H1 (cell line): ENCODE results near the gene CASP5. TPM values are rescaled to one million over a fixed set of nuclear protein-coding genes. Genes with fewer than 3 reads are reported as not detected.

Source experiments
- CTCF ChIA-PET: fragments of 300-600 bp; sonication (Branson Sonifier 250); formaldehyde crosslinking; loops from one replicate; lab custom pipeline; 2021; ENCODE audit not compliant: partially characterized antibody; lab: Charles Lee
- POLR2A ChIA-PET: fragments of 300-600 bp; sonication (Branson Sonifier 250); formaldehyde crosslinking; loops from one replicate; lab custom pipeline; 2021; ENCODE audit warnings: inconsistent platforms; ENCODE audit not compliant: partially characterized antibody; lab: Charles Lee
- DNase-seq, 2 experiments: peaks; one replicate each; pipeline versions ENCODE4 v3.0.0 to v3.0.0-alpha.2; 2010 to 2022; ENCODE audit warnings: low spot score in 2 of 2, low read depth in 1 of 2, mixed read lengths in 1 of 2
- FAIRE-seq: peaks from 2 replicates; lab custom pipeline; 2011; peaks lifted over from hg19 to GRCh38; lab: Jason Lieb, UNC
- H2AFZ ChIP-seq: 2 replicates; pipeline ENCODE4 v1.8.1; 2012; ENCODE audit warnings: low read length, inconsistent platforms
- H2AK5ac ChIP-seq: 2 replicates; pipeline ENCODE4 v1.6.1; 2013; ENCODE audit warnings: low read depth, low read length
- H2BK120ac ChIP-seq: replicated peaks from 2 replicates; pipeline ENCODE3; 2013; ENCODE audit warnings: low read depth, low read length, inconsistent platforms
- H2BK12ac ChIP-seq: 2 replicates; pipeline ENCODE4 v1.6.1; 2013; ENCODE audit warnings: low read depth, low read length
- H2BK15ac ChIP-seq: 2 replicates; pipeline ENCODE4 v1.6.1; 2013; ENCODE audit warnings: low read length
- H2BK20ac ChIP-seq: 2 replicates; pipeline ENCODE4 v1.6.1; 2013; ENCODE audit warnings: low read length
- H2BK5ac ChIP-seq: 2 replicates; pipeline ENCODE4 v1.6.1; 2013; ENCODE audit warnings: low read depth, low read length
- H3K14ac ChIP-seq: 2 replicates; pipeline ENCODE4 v1.6.1; 2013; ENCODE audit warnings: inconsistent platforms; ENCODE audit not compliant: insufficient read length
- H3K18ac ChIP-seq: 2 replicates; pipeline ENCODE4 v1.6.1; 2013; ENCODE audit warnings: low read length; ENCODE audit errors: extremely low read depth
- H3K23ac ChIP-seq: 2 replicates; pipeline ENCODE4 v1.6.1; 2013; ENCODE audit warnings: inconsistent platforms; ENCODE audit not compliant: insufficient read length
- H3K23me2 ChIP-seq: 2 replicates; pipeline ENCODE4 v1.6.1; 2013; ENCODE audit warnings: low read depth, low read length
- H3K27ac ChIP-seq: 2 replicates; pipeline ENCODE4 v1.6.1; 2011; ENCODE audit warnings: low read depth, low read length, inconsistent platforms
- H3K27me3 ChIP-seq, 4 experiments: replicated peaks in 1 of 4; 1 replicate in 1 of 4; 2 replicates in 3 of 4; pipeline versions ENCODE4 v1.6.1 to v1.8.1; 2011 to 2013; ENCODE audit warnings: low read length in 3 of 4, mild to moderate bottlenecking in 3 of 4, inconsistent platforms in 2 of 4, mixed read lengths in 2 of 4, moderate library complexity in 1 of 4; ENCODE audit not compliant: control insufficient read depth in 3 of 4, insufficient read depth in 3 of 4; ENCODE audit errors: extremely low read depth in 1 of 4
- H3K36me3 ChIP-seq, 4 experiments: 2 replicates each; pipeline versions ENCODE4 v1.6.1 to v1.8.1; 2011 to 2013; ENCODE audit warnings: mild to moderate bottlenecking in 4 of 4, low read length in 3 of 4, moderate library complexity in 2 of 4, control low read depth in 1 of 4, inconsistent platforms in 1 of 4; ENCODE audit not compliant: insufficient read depth in 4 of 4, control insufficient read depth in 2 of 4
- H3K4ac ChIP-seq: replicated peaks from 2 replicates; pipeline ENCODE3; 2013; ENCODE audit warnings: low read length, low read depth, mixed read lengths, inconsistent platforms; ENCODE audit not compliant: insufficient read length
- H3K4me1 ChIP-seq, 4 experiments: replicated peaks in 1 of 4; 1 replicate in 1 of 4; 2 replicates in 3 of 4; pipeline versions ENCODE4 v1.6.1 to v1.8.1; 2011 to 2013; ENCODE audit warnings: low read length in 3 of 4, inconsistent platforms in 2 of 4, mixed read lengths in 1 of 4; ENCODE audit not compliant: insufficient read depth in 4 of 4, control insufficient read depth in 3 of 4
- H3K4me2 ChIP-seq, 2 experiments: 2 replicates each; pipeline versions ENCODE4 v1.6.1 to v1.8.1; 2011 to 2013; ENCODE audit warnings: low read depth in 2 of 2, low read length in 2 of 2, control low read depth in 1 of 2, inconsistent platforms in 1 of 2, mild to moderate bottlenecking in 1 of 2; ENCODE audit not compliant: insufficient read depth in 1 of 2
- H3K4me3 ChIP-seq, 4 experiments: fragments of 200-600, 300-600 bp in 1 of 4; sonication (generic), shearing (Covaris generic), sonication (Bioruptor Twin) in 1 of 4; 2 replicates each; pipeline versions ENCODE4 v1.5.1 to v1.8.1; 2011 to 2016; ENCODE audit warnings: low read length in 4 of 4, low read depth in 3 of 4, control low read depth in 2 of 4, inconsistent platforms in 2 of 4, mild to moderate bottlenecking in 2 of 4, mixed read lengths in 1 of 4, moderate library complexity in 1 of 4; ENCODE audit not compliant: insufficient read depth in 2 of 4; ENCODE audit errors: extremely low read depth in 1 of 4
- H3K56ac ChIP-seq: replicated peaks from 2 replicates; pipeline ENCODE3; 2013; ENCODE audit warnings: low read depth, mild to moderate bottlenecking, mixed read lengths, low read length, inconsistent platforms; ENCODE audit not compliant: insufficient read length
- H3K79me1 ChIP-seq: 2 replicates; pipeline ENCODE4 v1.6.1; 2013; ENCODE audit warnings: low read depth, low read length, control low read depth
- H3K79me2 ChIP-seq, 2 experiments: 2 replicates each; pipeline versions ENCODE4 v1.6.1 to v1.8.1; 2012 to 2013; ENCODE audit warnings: low read length in 2 of 2, mild to moderate bottlenecking in 2 of 2, inconsistent platforms in 1 of 2; ENCODE audit not compliant: insufficient read depth in 2 of 2, control insufficient read depth in 1 of 2
- H3K9ac ChIP-seq, 4 experiments: replicated peaks in 1 of 4; 1 replicate in 1 of 4; 2 replicates in 3 of 4; pipeline versions ENCODE4 v1.6.1 to v1.8.1; 2011 to 2013; ENCODE audit warnings: low read depth in 3 of 4, low read length in 3 of 4, control low read depth in 2 of 4, mild to moderate bottlenecking in 2 of 4, moderate library complexity in 2 of 4, inconsistent platforms in 1 of 4; ENCODE audit errors: extremely low read depth in 1 of 4
- H3K9me3 ChIP-seq, 2 experiments: 2 replicates each; pipeline versions ENCODE4 v1.6.1 to v1.8.1; 2012 to 2013; ENCODE audit warnings: mild to moderate bottlenecking in 2 of 2, moderate library complexity in 2 of 2, control low read depth in 1 of 2, inconsistent platforms in 1 of 2, low read depth in 1 of 2, low read length in 1 of 2, mixed read lengths in 1 of 2; ENCODE audit not compliant: insufficient read depth in 2 of 2
- H4K20me1 ChIP-seq, 2 experiments: replicated peaks in 1 of 2; 2 replicates each; pipeline versions ENCODE3 to v1.8.1; 2011 to 2013; ENCODE audit warnings: inconsistent platforms in 2 of 2, low read length in 2 of 2, mild to moderate bottlenecking in 1 of 2; ENCODE audit not compliant: insufficient read depth in 2 of 2, control insufficient read depth in 1 of 2
- H4K5ac ChIP-seq: 2 replicates; pipeline ENCODE4 v1.6.1; 2013; ENCODE audit warnings: low read length, low read depth, mixed read lengths, inconsistent platforms; ENCODE audit not compliant: insufficient read length
- H4K8ac ChIP-seq: 2 replicates; pipeline ENCODE4 v1.8.0; 2013; ENCODE audit warnings: mild to moderate bottlenecking, moderate library complexity, low read length, inconsistent platforms; ENCODE audit not compliant: insufficient read depth; ENCODE audit errors: extremely low read depth
- H4K91ac ChIP-seq: replicated peaks from 2 replicates; pipeline ENCODE3; 2013; ENCODE audit warnings: low read length, mixed read lengths, inconsistent platforms; ENCODE audit not compliant: insufficient read length
- MAX ChIP-seq: IDR thresholded peaks from 2 replicates; pipeline ENCODE4 v1.6.1; 2012; ENCODE audit warnings: inconsistent platforms
- polyA plus RNA-seq, 7 experiments: library from polyadenylated mRNA; depleted of rRNA in 3 of 7; stranded (reverse) in 5 of 7; unstranded in 2 of 7; fragments of >200 nt in 5 of 7; fragments of 200-250 nt in 2 of 7; gene quantifications; 1 replicate in 5 of 7; 2 replicates in 1 of 7; 4 replicates in 1 of 7; pipeline versions ENCODE4 v1.2.1 to v1.2.3, GENCODE V29; 2011 to 2013; ENCODE audit warnings: missing spikeins in 2 of 7, mixed read lengths in 2 of 7
- total RNA-seq: library from RNA; stranded (reverse); fragmentation: NEBNext Ultra II Directional; extraction: Animal tissue kit (Norgen Biotek cat#: 25700); gene quantifications from 2 replicates; pipeline ENCODE4 v1.2.1, GENCODE V29; 2021

The CASP5 gene
- total and polyA plus RNA-seq, 2 of the 8 experiments (the other 6 are each of a cell fraction or from before 2014, with no cell fraction given) = not detected

- Histone ChIP-seq H3K4me1 (peaks cover 0 to 7% (median 3%) of the 10 kb centered on the region in 4 experiments; a peak in 4 of 7 replicates), H4K5ac (no peak overlapping the region), H3K56ac (no peak overlapping the region), H3K79me2 (no peaks in the 10 kb centered on the region), H3K23ac (no peak overlapping the region), H2BK12ac (no peak overlapping the region), H3K9ac (no peak overlapping the region), H2BK5ac (no peak overlapping the region), H3K23me2 (no peaks in the 10 kb centered on the region; the same call in 1 of the 2 replicates), H4K91ac (no peak overlapping the region), H2BK15ac (no peak overlapping the region), H3K4me2 (no peak overlapping the region), H3K4ac (no peak overlapping the region), H4K20me1 (no peaks in the 10 kb centered on the region), H2AFZ (no peak overlapping the region), H3K18ac (no peak overlapping the region), H3K14ac (no peak overlapping the region), H3K9me3 (peaks cover 7 to 16% of the 10 kb centered on the region in 2 experiments; a peak in 3 of 4 replicates), H3K27me3 (no peaks in the 10 kb centered on the region), H3K79me1 (no peaks in the 10 kb centered on the region), H4K8ac (no peak overlapping the region), H3K36me3 (no peaks in the 10 kb centered on the region; a peak in 2 of 8 replicates), H3K4me3 (no peak overlapping the region), H2BK120ac (no peak overlapping the region), H3K27ac (no peak overlapping the region), H2AK5ac (no peak overlapping the region), H2BK20ac (no peak overlapping the region)
- DNase-seq = no peak
- POLR2A ChIA-PET = no interaction called here
- CTCF ChIA-PET = no interaction called here
- FAIRE-seq = no peak
- TF ChIP-seq MAX = no peak
Observed at GRCh38 chr11:104970756-104971155, 52.2 kb downstream of the CASP5 start.
